OCI-LY3 (cell line): ENCODE results near the gene ENTPD2.

Experiments
- CTCF ChIP-seq: fragments of 200-600, 300-600 bp; sonication (generic); IDR thresholded peaks from 2 replicates; pipeline ENCODE4 v1.5.1; 2014; ENCODE audit warnings: antibody characterized with exemption, low read length, low read depth
- EZH2phosphoT487 ChIP-seq: fragments of 200-600 bp; shearing (Covaris generic); IDR thresholded peaks from 2 replicates; pipeline ENCODE4 v1.6.1; 2018; ENCODE audit warnings: antibody characterized with exemption, mixed run types, low read depth

GRCh38 chr9:137000177-137000930, 53.5 kb downstream of the ENTPD2 start:
- TF ChIP-seq CTCF = no peak
- no peak for TF ChIP-seq EZH2phosphoT487
